ENCODE measurements around the gene AK5.

DNA sequence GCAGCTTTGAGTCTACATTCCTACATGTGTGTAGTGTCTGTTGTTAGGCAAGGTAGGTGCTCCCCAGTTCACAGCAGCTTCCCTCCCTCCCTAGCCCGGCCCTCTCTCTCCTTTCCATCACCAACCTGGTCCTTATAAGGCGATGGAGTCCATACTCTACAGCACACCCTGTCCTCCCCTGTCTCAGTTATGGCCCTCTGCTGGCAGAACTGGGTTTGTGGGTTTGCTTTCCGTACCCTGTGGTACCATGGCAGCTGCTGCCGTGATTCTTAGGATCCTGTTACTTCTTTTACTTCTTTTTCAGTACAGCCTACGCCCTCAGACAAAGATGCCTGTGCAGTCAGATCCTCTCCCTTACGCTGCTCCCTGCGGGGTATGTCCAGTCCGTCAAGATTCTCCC lies 31.7 kb downstream of the AK5 start:
- TF ChIP-seq, protein P1, sequence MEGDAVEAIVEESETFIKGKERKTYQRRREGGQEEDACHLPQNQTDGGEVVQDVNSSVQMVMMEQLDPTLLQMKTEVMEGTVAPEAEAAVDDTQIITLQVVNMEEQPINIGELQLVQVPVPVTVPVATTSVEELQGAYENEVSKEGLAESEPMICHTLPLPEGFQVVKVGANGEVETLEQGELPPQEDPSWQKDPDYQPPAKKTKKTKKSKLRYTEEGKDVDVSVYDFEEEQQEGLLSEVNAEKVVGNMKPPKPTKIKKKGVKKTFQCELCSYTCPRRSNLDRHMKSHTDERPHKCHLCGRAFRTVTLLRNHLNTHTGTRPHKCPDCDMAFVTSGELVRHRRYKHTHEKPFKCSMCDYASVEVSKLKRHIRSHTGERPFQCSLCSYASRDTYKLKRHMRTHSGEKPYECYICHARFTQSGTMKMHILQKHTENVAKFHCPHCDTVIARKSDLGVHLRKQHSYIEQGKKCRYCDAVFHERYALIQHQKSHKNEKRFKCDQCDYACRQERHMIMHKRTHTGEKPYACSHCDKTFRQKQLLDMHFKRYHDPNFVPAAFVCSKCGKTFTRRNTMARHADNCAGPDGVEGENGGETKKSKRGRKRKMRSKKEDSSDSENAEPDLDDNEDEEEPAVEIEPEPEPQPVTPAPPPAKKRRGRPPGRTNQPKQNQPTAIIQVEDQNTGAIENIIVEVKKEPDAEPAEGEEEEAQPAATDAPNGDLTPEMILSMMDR (IDR thresholded peaks at IDR 0.05): peak in 1 of 3 experiments; percentile 14
- no peak for TF ChIP-seq POLR2A (IDR thresholded peaks at IDR 0.05)
